Activated B cell treated with CpG ODN at 0.5 μM for 24 hours (primary cell): ENCODE data around the gene RLN1. TPM values are rescaled to one million over a fixed set of nuclear protein-coding genes. Genes with fewer than 3 reads are reported as not detected.

Source experiments
- ATAC-seq: fragments of 200-7000 bp; cut with Tn5 transposase; one replicate; pipeline ENCODE4 v1.10.0; 2021; ENCODE audit warnings: low read depth, mild to moderate bottlenecking, moderate library complexity
- CTCF ChIA-PET: fragments of 350-600 bp; sonication (Branson Sonifier 250); formaldehyde crosslinking; loops from one replicate; lab custom pipeline; 2021; ENCODE audit warnings: antibody characterized with exemption; lab: Charles Lee
- POLR2A ChIA-PET: fragments of 350-600 bp; sonication (Branson Sonifier 250); formaldehyde crosslinking; loops from one replicate; lab custom pipeline; 2021; ENCODE audit warnings: antibody characterized with exemption; lab: Charles Lee
- DNase-seq: peaks from one replicate; pipeline ENCODE4 v3.0.0; 2022
- H3K27ac Mint-ChIP-seq: one replicate; pipeline ENCODE4 v1.8.0; 2020; ENCODE audit warnings: mixed read lengths
- H3K27me3 Mint-ChIP-seq: one replicate; pipeline ENCODE4 v1.8.0; 2021; ENCODE audit warnings: mixed read lengths
- H3K36me3 Mint-ChIP-seq: one replicate; pipeline ENCODE4 v1.8.0; 2021; ENCODE audit warnings: low read depth, mixed read lengths
- H3K4me1 Mint-ChIP-seq: one replicate; pipeline ENCODE4 v1.8.0; 2021; ENCODE audit warnings: mixed read lengths
- H3K4me3 Mint-ChIP-seq: one replicate; pipeline ENCODE4 v1.8.0; 2020; ENCODE audit warnings: mild to moderate bottlenecking, mixed read lengths
- H3K9me3 Mint-ChIP-seq: one replicate; pipeline ENCODE4 v1.8.0; 2020; ENCODE audit warnings: mixed read lengths
- CTCF ChIP-seq: fragments of 200-600 bp; IDR thresholded peaks from one replicate; pipeline ENCODE4 v1.8.0; 2022; ENCODE audit warnings: antibody characterized with exemption, mild to moderate bottlenecking
- intact Hi-C: fragments of 100-400 bp; cut with micrococcal nuclease; formaldehyde crosslinking; loops from one replicate; pipeline ENCODE4 v1.15.1; 2024
- total RNA-seq: library from RNA; stranded (reverse); gene quantifications from 2 replicates; pipeline ENCODE4 v1.2.3, GENCODE V29; 2022

Gene RLN1
- total RNA-seq, 1 donor from 2014 or later, result 1.9 TPM

- no peak for DNase-seq
- H3K4me1 Mint-ChIP-seq, result no peaks in the 10 kb centered on the region
- no peak for TF ChIP-seq CTCF
- no peak overlapping the region for H3K4me3 Mint-ChIP-seq
- H3K27me3 Mint-ChIP-seq, result peaks cover 7% of the 10 kb centered on the region
- intact Hi-C loops, result no loop called here
- ChIA-PET POLR2A (no interaction called here), CTCF (no interaction called here)
- ATAC-seq, result no peak
- H3K27ac Mint-ChIP-seq, result no peak overlapping the region
- H3K9me3 Mint-ChIP-seq, result peaks cover 9% of the 10 kb centered on the region
- no peaks in the 10 kb centered on the region for H3K36me3 Mint-ChIP-seq
Measured at GRCh38 chr9:5292141-5292540, 47.5 kb downstream of the RLN1 start.

DNA sequence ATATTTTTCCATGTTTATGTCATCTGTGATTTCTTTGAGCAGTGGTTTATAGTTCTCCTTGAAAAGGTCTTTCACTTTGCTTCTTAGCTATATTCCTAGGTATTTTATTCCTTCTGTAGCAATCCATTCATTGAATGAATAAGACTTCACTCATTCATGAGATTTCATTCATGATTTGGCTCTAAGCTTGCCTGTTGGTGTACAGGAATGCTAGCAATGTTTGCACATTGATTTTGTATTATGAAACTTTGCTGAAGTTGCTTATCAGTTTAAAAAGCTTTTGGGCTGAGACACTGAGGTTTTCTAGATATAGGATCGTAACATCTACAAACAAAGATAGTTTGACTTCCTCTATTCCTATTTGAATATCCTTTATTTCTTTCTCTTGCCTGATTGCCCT is 51.1 kb downstream of the RLN1 start:
- Mint-ChIP-seq H3K27me3 (peaks cover 7% of the 10 kb centered on the region), H3K36me3 (no peaks in the 10 kb centered on the region), H3K4me3 (no peak overlapping the region), H3K9me3 (peaks cover 10% of the 10 kb centered on the region), H3K4me1 (no peaks in the 10 kb centered on the region), H3K27ac (no peak overlapping the region)
- DNase-seq (no peak), ATAC-seq (no peak)
- intact Hi-C loops, result no loop called here
- CTCF ChIA-PET, result no interaction called here
- no peak for TF ChIP-seq CTCF
- POLR2A ChIA-PET, result no interaction called here

- Mint-ChIP-seq H3K4me3 (no peak overlapping the region), H3K36me3 (no peaks in the 10 kb centered on the region), H3K4me1 (no peaks in the 10 kb centered on the region), H3K27ac (no peak overlapping the region), H3K9me3 (peaks cover 10% of the 10 kb centered on the region), H3K27me3 (peaks cover 3% of the 10 kb centered on the region)
- no peak for TF ChIP-seq CTCF
- no peak for ATAC-seq
- POLR2A ChIA-PET, result no interaction called here
- intact Hi-C loops, result no loop called here
- CTCF ChIA-PET, result no interaction called here
- no peak for DNase-seq
Measured at GRCh38 chr9:5286262-5286661, 53.4 kb downstream of the RLN1 start.

Other genes starting within 250 kb of the RLN1 start
- gene INSL6, start 154.2 kb downstream of the RLN1 start, total RNA-seq, result not detected in 2 replicates
- gene INSL4, start 108.5 kb downstream of the RLN1 start, total RNA-seq, result not detected in 2 replicates
- 1.8 and 1.9 TPM in 2 replicates for gene RLN2, start 35.2 kb downstream of the RLN1 start, total RNA-seq
- 57.1 and 59.7 TPM in 2 replicates for gene PLGRKT, start 98.0 kb upstream of the RLN1 start, total RNA-seq
- 47.4 and 48.9 TPM in 2 replicates for gene CD274, start 110.7 kb upstream of the RLN1 start, total RNA-seq
- 2.1 and 2.8 TPM in 2 replicates for gene PDCD1LG2, start 170.7 kb upstream of the RLN1 start, total RNA-seq